Measurements from ENCODE around the gene NT5DC3. TPM values are rescaled to one million over a fixed set of nuclear protein-coding genes. Genes with fewer than 3 reads are reported as not detected.
A peak's percentile ranks its signal among the peaks of the same experiment; 100 is the strongest.

The NT5DC3 gene
- total and polyA plus RNA-seq, 2 of the 13 experiments (the other 11 are each of a cell fraction or from before 2014, with no cell fraction given): 3.2 to 6.6 TPM

- 0 out of 2 replicates have a peak, but pooled peaks have one; percentile 56 for TF ChIP-seq TFDP2 (CRISPR knock-in tag; IDR thresholded peaks at IDR 0.05)
- peak in 1 of 2 experiments; percentile 66; a peak in 2 of 4 replicates for TF ChIP-seq EP300 (IDR thresholded peaks at IDR 0.05; ENCODE audit: low read depth in 2 of 2, low read length in 2 of 2)
- TF ChIP-seq EP300 (CRISPR knock-in tag; IDR thresholded peaks at IDR 0.05; ENCODE audit: borderline replicate concordance): no peak
- no peak for TF ChIP-seq SOX6 (IDR thresholded peaks at IDR 0.05)
- peak; percentile 78 for TF ChIP-seq SOX6 (CRISPR knock-in tag; IDR thresholded peaks at IDR 0.05)
- TF ChIP-seq ZNF720 (CRISPR knock-in tag; IDR thresholded peaks at IDR 0.05): no peak
- peak; percentile 73 for TF ChIP-seq TEAD3 (CRISPR knock-in tag; optimal IDR thresholded peaks at IDR 0.05; ENCODE audit: borderline replicate concordance)
- TF ChIP-seq HMG20B (CRISPR knock-in tag; conservative IDR thresholded peaks at IDR 0.05): 0 out of 2 replicates have a peak, but pooled peaks have one; percentile 53
- peak; percentile 70 for TF ChIP-seq NCOA2 (CRISPR knock-in tag; IDR thresholded peaks at IDR 0.05)
- no peak for TF ChIP-seq NR1H2 (CRISPR knock-in tag; IDR thresholded peaks at IDR 0.05; ENCODE audit: borderline replicate concordance, low read depth)
- peak; percentile 91 for TF ChIP-seq PITX1 (CRISPR knock-in tag; IDR thresholded peaks at IDR 0.05)
Measured at GRCh38 chr12:103855036-103855712, 14.1 kb upstream of the NT5DC3 start (continued).

- 78% methylated on average over 5 of the region's 6 CpGs for WGBS (ENCODE audit: low lambda C conversion rate)
- no TSS peak for BruUV-seq (replicated peaks)
- H4K20me1 ChIP-seq (ENCODE audit: insufficient read depth, low read length): no peaks in the 10 kb centered on the region
- TF ChIP-seq HBP1 (CRISPR knock-in tag; IDR thresholded peaks at IDR 0.05; ENCODE audit: low read depth): no peak
- no peak for TF ChIP-seq CENPX (CRISPR knock-in tag; IDR thresholded peaks at IDR 0.05)
- no peak for TF ChIP-seq ZNF776 (CRISPR knock-in tag; IDR thresholded peaks at IDR 0.05)
- no peak for TF ChIP-seq MXD1 (CRISPR knock-in tag; IDR thresholded peaks at IDR 0.05)
- TF ChIP-seq ZMAT5 (CRISPR knock-in tag; IDR thresholded peaks at IDR 0.05; ENCODE audit: borderline replicate concordance, low read depth): no peak
- no peak for TF ChIP-seq ZNF468 (CRISPR knock-in tag; IDR thresholded peaks at IDR 0.05)
- no peak for TF ChIP-seq ZNF563 (CRISPR knock-in tag; IDR thresholded peaks at IDR 0.05)
- TF ChIP-seq SMARCE1 (IDR thresholded peaks at IDR 0.05; ENCODE audit: borderline replicate concordance): no peak
- no peak for TF ChIP-seq ZNF253 (CRISPR knock-in tag; IDR thresholded peaks at IDR 0.05; ENCODE audit: borderline replicate concordance)
- no peak overlapping the region for H3K27ac ChIP-seq (ENCODE audit: extremely low read length, insufficient read depth, low read length)
- H3K27me3 ChIP-seq (ENCODE audit: control insufficient read depth in 1 of 2, insufficient read depth in 2 of 2, low read length in 2 of 2): peaks cover 0 to 8% of the 10 kb centered on the region in 2 experiments; a peak in 1 of 5 replicates
- FAIRE-seq: no peak
- H3K9me3 ChIP-seq (ENCODE audit: low read length): no peaks in the 10 kb centered on the region
- no peak overlapping the region for H2AFZ ChIP-seq (ENCODE audit: low read length)
- no peak overlapping the region for H3K4me3 ChIP-seq (replicated peaks in 1 of 3; ENCODE audit: insufficient read depth in 1 of 3, low read depth in 2 of 3, low read length in 3 of 3)
- intact Hi-C loops (cut with micrococcal nuclease; ENCODE audit: unreplicated experiment) (loop anchor here (2.0 kb wide), 1 partner anchor 14 kb away; the partner anchor contains the start of gene NT5DC3), in situ Hi-C loops (cut with HindIII; ENCODE audit: extremely low pct_ligation_motif_present, low pct_unique_long_range_greater_than_20kb) (no loop called here)
- no peak overlapping the region for H3K9ac ChIP-seq (ENCODE audit: insufficient read depth, low read depth, low read length)
- POLR2A ChIA-PET: interaction anchor here (1.4 kb wide), 2 partner anchors 13 to 76 kb away, joined by 4 to 7 read pairs; partner anchors contain the start of genes HSP90B1 and NT5DC3
- H3K36me3 ChIP-seq (replicated peaks in 1 of 2; ENCODE audit: control insufficient read depth in 1 of 2, insufficient read depth in 2 of 2, low read length in 2 of 2): no peaks in the 10 kb centered on the region
- no peak for ATAC-seq
- H3K4me1 ChIP-seq (ENCODE audit: insufficient read depth, low read length): peaks cover 78% of the 10 kb centered on the region
- H3K79me2 ChIP-seq (ENCODE audit: insufficient read depth, low read length): no peaks in the 10 kb centered on the region
- CTCF ChIA-PET (ENCODE audit: low intra/inter-chr PET ratio, low total read pairs): no interaction called here
- no peak for DNase-seq (ENCODE audit: low spot score)
- H3K4me2 ChIP-seq (ENCODE audit: low read depth, low read length): no peak overlapping the region
Measured at GRCh38 chr12:103854372-103854973, 13.4 kb upstream of the NT5DC3 start.

All from HepG2 (cell line).